ENCODE results near the gene SFN. TPM values are rescaled to one million over a fixed set of nuclear protein-coding genes. Genes with fewer than 3 reads are reported as not detected.

Gene SFN
- total and polyA plus RNA-seq, 2 of the 13 experiments (the other 11 are each of a cell fraction or from before 2014, with no cell fraction given) = 4.3 to 5.6 TPM

GRCh38 chr1:26826261-26827105, 36.5 kb upstream of the SFN start, which contains the start of gene ZDHHC18 (continued):
- TF ChIP-seq ZNF646 (CRISPR knock-in tag; IDR thresholded peaks at IDR 0.05) = no peak
- TF ChIP-seq RBFOX2 (IDR thresholded peaks at IDR 0.05; ENCODE audit: low read depth, low read length) = peak; percentile 53
- no peak for TF ChIP-seq DMAP1 (CRISPR knock-in tag; IDR thresholded peaks at IDR 0.05)
- TF ChIP-seq ISX (CRISPR knock-in tag; conservative IDR thresholded peaks at IDR 0.05) = no peak
- 0 out of 2 replicates have a peak, but pooled peaks have one; percentile 25 for TF ChIP-seq NFAT5 (CRISPR knock-in tag; IDR thresholded peaks at IDR 0.05)
- no peak for TF ChIP-seq AFF4 (CRISPR knock-in tag; IDR thresholded peaks at IDR 0.05)
- no peak for TF ChIP-seq ERF (CRISPR knock-in tag; IDR thresholded peaks at IDR 0.05)
- TF ChIP-seq ZNF382 (CRISPR knock-in tag; IDR thresholded peaks at IDR 0.05; ENCODE audit: borderline replicate concordance) = no peak
- TF ChIP-seq CHD4 (IDR thresholded peaks at IDR 0.05; ENCODE audit: borderline replicate concordance, low read length) = no peak
- no peak for TF ChIP-seq CREB3 (CRISPR knock-in tag; IDR thresholded peaks at IDR 0.05)
- TF ChIP-seq MTA3 (CRISPR knock-in tag; IDR thresholded peaks at IDR 0.05) = no peak
- no peak for TF ChIP-seq ZNF552 (CRISPR knock-in tag; IDR thresholded peaks at IDR 0.05; ENCODE audit: borderline replicate concordance)

Measured in HepG2 (cell line).